WERI-Rb-1 (cell line): ENCODE data around the gene PIGV.

Source experiments
- DNase-seq: peaks from one replicate; pipeline ENCODE4 v3.0.0-alpha.2; 2020
- H3K27ac ChIP-seq: fragments of 250-450 bp; sonication (Bioruptor Pico); 2 replicates; pipeline ENCODE4 v1.5.1; 2020; ENCODE audit warnings: mild to moderate bottlenecking, moderate library complexity
- H3K27me3 ChIP-seq: fragments of 250-450 bp; sonication (Bioruptor Pico); 2 replicates; pipeline ENCODE4 v1.5.1; 2021; ENCODE audit warnings: mild to moderate bottlenecking, low read depth, moderate library complexity; ENCODE audit not compliant: insufficient read depth, severe bottlenecking
- H3K36me3 ChIP-seq: fragments of 250-450 bp; sonication (Bioruptor Pico); 2 replicates; pipeline ENCODE4 v1.5.1; 2020; ENCODE audit warnings: mild to moderate bottlenecking, moderate library complexity
- H3K4me3 ChIP-seq: 2 replicates; pipeline ENCODE4 v1.5.1; 2011; ENCODE audit warnings: low read depth, mild to moderate bottlenecking, control low read depth, low read length
- H3K9me3 ChIP-seq: fragments of 250-450 bp; sonication (Bioruptor Pico); 2 replicates; pipeline ENCODE4 v1.5.1; 2021; ENCODE audit warnings: mild to moderate bottlenecking, moderate library complexity; ENCODE audit not compliant: severe bottlenecking
- CTCF ChIP-seq: IDR thresholded peaks from 2 replicates; pipeline ENCODE4 v1.5.1; 2011; ENCODE audit warnings: low read depth, mild to moderate bottlenecking, control low read depth, inconsistent platforms, low read length

Gene PIGV

GRCh38 chr1:26814893-26815292, 27.1 kb downstream of the PIGV start:
- no peak for DNase-seq

GRCh38 chr1:26820784-26821269, 33.1 kb downstream of the PIGV start:
- Histone ChIP-seq H3K9me3 (no peaks in the 10 kb centered on the region), H3K36me3 (no peaks in the 10 kb centered on the region), H3K27me3 (no peaks in the 10 kb centered on the region), H3K4me3 (no peak overlapping the region), H3K27ac (no peak overlapping the region)
- no peak for DNase-seq
- TF ChIP-seq CTCF: peak; percentile 31; the same call in 1 of the 2 replicates

More at GRCh38 chr1:26814893-26815292, 27.1 kb downstream of the PIGV start:
- H3K27me3 ChIP-seq: no peaks in the 10 kb centered on the region
- no peaks in the 10 kb centered on the region for H3K36me3 ChIP-seq
- H3K9me3 ChIP-seq: no peaks in the 10 kb centered on the region
- H3K27ac ChIP-seq: no peak overlapping the region
- TF ChIP-seq CTCF: no peak
- H3K4me3 ChIP-seq: no peak overlapping the region

GRCh38 chr1:26822737-26823395, 35.1 kb downstream of the PIGV start:
- DNase-seq: no peak
- TF ChIP-seq CTCF: no peak
- no peak overlapping the region for H3K27ac ChIP-seq
- H3K36me3 ChIP-seq: no peaks in the 10 kb centered on the region
- H3K27me3 ChIP-seq: no peaks in the 10 kb centered on the region
- no peak overlapping the region for H3K4me3 ChIP-seq
- no peaks in the 10 kb centered on the region for H3K9me3 ChIP-seq

- Histone ChIP-seq H3K36me3 (peaks cover 7% of the 10 kb centered on the region; the same call in 1 of the 2 replicates), H3K27me3 (no peaks in the 10 kb centered on the region), H3K27ac (no peak overlapping the region), H3K9me3 (no peaks in the 10 kb centered on the region), H3K4me3 (no peak overlapping the region)
- no peak for TF ChIP-seq CTCF
- DNase-seq: no peak
Observed at GRCh38 chr1:26824731-26825130, 37.0 kb downstream of the PIGV start.

GRCh38 chr1:26826261-26827105, 38.7 kb downstream of the PIGV start, which contains the start of gene ZDHHC18:
Gene ZDHHC18 (plus strand): TSS chr1:26826688. CDS start chr1:26826805, 117 bp downstream.
- peak; percentile 60 for TF ChIP-seq CTCF
- no peaks in the 10 kb centered on the region for H3K9me3 ChIP-seq
- peak; percentile 56 for DNase-seq
- peak within 1 kb of the TSS; percentile 57 for H3K4me3 ChIP-seq
- H3K36me3 ChIP-seq: peaks cover 24% of the 10 kb centered on the region
- H3K27me3 ChIP-seq: no peaks in the 10 kb centered on the region
- peak within 1 kb of the TSS; percentile 81 for H3K27ac ChIP-seq
